Adrenal gland (tissue), 12 donors: ENCODE data around the gene PLCH2. TPM values are rescaled to one million over a fixed set of nuclear protein-coding genes. Genes with fewer than 3 reads are reported as not detected.

Experiments
- DNase-seq, 7 donors: peaks; one replicate each; pipeline ENCODE4 v3.0.0-alpha.2; 2019 to 2020
- H3K27ac ChIP-seq, 5 donors: fragments of 200-600 bp; sonication (generic) in 4 of 5; 1 replicate in 3 of 5; 2 replicates in 2 of 5; pipeline versions ENCODE4 v1.5.1 to v1.8.0; 2016 to 2020; ENCODE audit warnings: mild to moderate bottlenecking in 1 of 5
- H3K27me3 ChIP-seq: fragments of 200-600 bp; 2 replicates; pipeline ENCODE4 v1.8.0; 2021
- H3K36me3 ChIP-seq, 2 donors: fragments of 200-600 bp; replicated peaks in 1 of 2; 1 replicate in 1 of 2; 2 replicates in 1 of 2; pipeline versions ENCODE4 v1.5.1 to v1.8.0; 2018 to 2022
- H3K4me1 ChIP-seq, 2 donors: fragments of 200-600 bp; replicated peaks in 1 of 2; 1 replicate in 1 of 2; 2 replicates in 1 of 2; pipeline versions ENCODE4 v1.5.1 to v1.8.0; 2018 to 2021
- H3K4me3 ChIP-seq, 4 donors: fragments of 200-600 bp; sonication (generic) in 3 of 4; one replicate each; pipeline ENCODE4 v1.5.1; 2016 to 2018
- H3K9me3 ChIP-seq, 3 donors: fragments of 200-600 bp; sonication (generic) in 1 of 3; replicated peaks in 1 of 3; 1 replicate in 2 of 3; 2 replicates in 1 of 3; pipeline versions ENCODE4 v1.5.1 to v1.8.0; 2016 to 2021
- POLR2A ChIP-seq, 2 donors: fragments of 450-650 bp; IDR thresholded peaks; one replicate each; pipeline ENCODE4 v1.6.1; 2017; ENCODE audit warnings: antibody characterized with exemption in 2 of 2, mild to moderate bottlenecking in 2 of 2, moderate library complexity in 1 of 2
- WGBS, 4 donors: extraction: QIAGEN DNeasy Blood & Tissue Kit in 2 of 4; methylation state at CpG; one replicate each; pipeline versions ENCODE4 v1.1.5 to v1.1.7; 2013 to 2017; 5-methylcytosine and 5-hydroxymethylcytosine counted together
- intact Hi-C, 2 donors: fragments of 100-400 bp; cut with DNase I; formaldehyde crosslinking; loops; one replicate each; pipeline versions ENCODE4 v1.14.1 to v1.15.0; 2022 to 2023
- polyA plus RNA-seq, 3 donors: library from polyadenylated mRNA; stranded (reverse); fragments of 200-250 nt in 2 of 3; fragments of 350-450 nt in 1 of 3; fragmentation: Illumina TruSeq in 1 of 3; extraction: RNeasy Lipid Tissue Mini Kit (QIAGEN cat#74804) in 1 of 3; gene quantifications; one replicate each; pipeline ENCODE4 v1.2.3, GENCODE V29; 2013 to 2014
- total RNA-seq, 9 donors: library from RNA; depleted of rRNA in 4 of 9; stranded (reverse); fragments of >200 nt in 4 of 9; fragments of 120-200 nt in 1 of 9; fragmentation: NEBNext Ultra II Directional in 1 of 9; extraction: Animal tissue kit (Norgen Biotek cat#: 25700) in 1 of 9; gene quantifications; one replicate each; pipeline versions ENCODE4 v1.1.0 to v1.2.4, GENCODE V29; 2013 to 2023
- TF ChIP-seq, protein P1 (sequence below), 6 experiments: fragments of 450-650 bp in 4 of 6; fragments of 200-600 bp in 2 of 6; sonication (generic) in 1 of 6; IDR thresholded peaks; 1 replicate in 5 of 6; 2 replicates in 1 of 6; pipeline versions ENCODE4 v1.5.1 to v1.8.0; 2016 to 2021; ENCODE audit warnings: antibody characterized with exemption in 6 of 6, mild to moderate bottlenecking in 2 of 6, moderate library complexity in 1 of 6
- donor health status: healthy with polysubstance abuse.
- donor health status: Bipolar disorder and iron deficiency.
- donor health status: DM: yes; HTN: yes; CAD: no.
- donor health status: DM: no; HTN: no; CAD: no.
- donor health status: DM: no; HTN: no; CAD: no.
- donor health status: DM: yes; HTN: yes; CAD: no.

The PLCH2 gene
- total and polyA plus RNA-seq, 12 donors, result 0.22 to 66.3 (median 2.2) TPM; not detected in 1

GRCh38 chr1:2509589-2509988 is 33.5 kb downstream of the PLCH2 start:
- WGBS, 4 donors, result 90 to 94% (median 92%) methylated on average over 4 to 11 of the region's 11 CpGs

GRCh38 chr1:2510366-2511155 is 34.5 kb downstream of the PLCH2 start:
- Histone ChIP-seq H3K4me1 (no peaks in the 10 kb centered on the region), H3K9me3 (no peaks in the 10 kb centered on the region), H3K36me3 (peaks cover 0 to 75% of the 10 kb centered on the region in 2 donors), H3K27ac (no peak overlapping the region), H3K27me3 (no peaks in the 10 kb centered on the region), H3K4me3 (no peak overlapping the region)
- DNase-seq, result no peak
- intact Hi-C loops, result no loop called here
- TF ChIP-seq, protein P1, sequence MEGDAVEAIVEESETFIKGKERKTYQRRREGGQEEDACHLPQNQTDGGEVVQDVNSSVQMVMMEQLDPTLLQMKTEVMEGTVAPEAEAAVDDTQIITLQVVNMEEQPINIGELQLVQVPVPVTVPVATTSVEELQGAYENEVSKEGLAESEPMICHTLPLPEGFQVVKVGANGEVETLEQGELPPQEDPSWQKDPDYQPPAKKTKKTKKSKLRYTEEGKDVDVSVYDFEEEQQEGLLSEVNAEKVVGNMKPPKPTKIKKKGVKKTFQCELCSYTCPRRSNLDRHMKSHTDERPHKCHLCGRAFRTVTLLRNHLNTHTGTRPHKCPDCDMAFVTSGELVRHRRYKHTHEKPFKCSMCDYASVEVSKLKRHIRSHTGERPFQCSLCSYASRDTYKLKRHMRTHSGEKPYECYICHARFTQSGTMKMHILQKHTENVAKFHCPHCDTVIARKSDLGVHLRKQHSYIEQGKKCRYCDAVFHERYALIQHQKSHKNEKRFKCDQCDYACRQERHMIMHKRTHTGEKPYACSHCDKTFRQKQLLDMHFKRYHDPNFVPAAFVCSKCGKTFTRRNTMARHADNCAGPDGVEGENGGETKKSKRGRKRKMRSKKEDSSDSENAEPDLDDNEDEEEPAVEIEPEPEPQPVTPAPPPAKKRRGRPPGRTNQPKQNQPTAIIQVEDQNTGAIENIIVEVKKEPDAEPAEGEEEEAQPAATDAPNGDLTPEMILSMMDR (IDR thresholded peaks at IDR 0.05), result no peak
- no peak for TF ChIP-seq POLR2A (IDR thresholded peaks at IDR 0.05)
- 85 to 97% (median 92%) methylated on average over 11 to 27 of the region's 27 CpGs for WGBS, 4 donors

More at GRCh38 chr1:2509589-2509988, 33.5 kb downstream of the PLCH2 start:
- H3K4me3 ChIP-seq, result no peak overlapping the region
- TF ChIP-seq POLR2A (IDR thresholded peaks at IDR 0.05), result no peak
- TF ChIP-seq, protein P1 (IDR thresholded peaks at IDR 0.05), result no peak
- no peaks in the 10 kb centered on the region for H3K4me1 ChIP-seq
- no peaks in the 10 kb centered on the region for H3K9me3 ChIP-seq
- H3K27me3 ChIP-seq, result no peaks in the 10 kb centered on the region
- DNase-seq, result no peak
- intact Hi-C loops, result no loop called here
- H3K27ac ChIP-seq, result no peak overlapping the region
- H3K36me3 ChIP-seq, result peaks cover 0 to 65% of the 10 kb centered on the region in 2 donors

- no peak for TF ChIP-seq POLR2A (IDR thresholded peaks at IDR 0.05)
- TF ChIP-seq, protein P1 (IDR thresholded peaks at IDR 0.05), result no peak
- no peaks in the 10 kb centered on the region for H3K27me3 ChIP-seq
- intact Hi-C loops, result no loop called here
- 95 to 97% (median 95%) methylated on average over 14 to 31 of the region's 31 CpGs for WGBS, 4 donors
- no peak overlapping the region for H3K4me3 ChIP-seq
- no peaks in the 10 kb centered on the region for H3K9me3 ChIP-seq
- H3K27ac ChIP-seq, result no peak overlapping the region
- peaks cover 0 to 94% of the 10 kb centered on the region in 2 donors for H3K36me3 ChIP-seq
- no peaks in the 10 kb centered on the region for H3K4me1 ChIP-seq
- DNase-seq, result no peak
Observed at GRCh38 chr1:2512862-2513421, 36.9 kb downstream of the PLCH2 start.

DNA sequence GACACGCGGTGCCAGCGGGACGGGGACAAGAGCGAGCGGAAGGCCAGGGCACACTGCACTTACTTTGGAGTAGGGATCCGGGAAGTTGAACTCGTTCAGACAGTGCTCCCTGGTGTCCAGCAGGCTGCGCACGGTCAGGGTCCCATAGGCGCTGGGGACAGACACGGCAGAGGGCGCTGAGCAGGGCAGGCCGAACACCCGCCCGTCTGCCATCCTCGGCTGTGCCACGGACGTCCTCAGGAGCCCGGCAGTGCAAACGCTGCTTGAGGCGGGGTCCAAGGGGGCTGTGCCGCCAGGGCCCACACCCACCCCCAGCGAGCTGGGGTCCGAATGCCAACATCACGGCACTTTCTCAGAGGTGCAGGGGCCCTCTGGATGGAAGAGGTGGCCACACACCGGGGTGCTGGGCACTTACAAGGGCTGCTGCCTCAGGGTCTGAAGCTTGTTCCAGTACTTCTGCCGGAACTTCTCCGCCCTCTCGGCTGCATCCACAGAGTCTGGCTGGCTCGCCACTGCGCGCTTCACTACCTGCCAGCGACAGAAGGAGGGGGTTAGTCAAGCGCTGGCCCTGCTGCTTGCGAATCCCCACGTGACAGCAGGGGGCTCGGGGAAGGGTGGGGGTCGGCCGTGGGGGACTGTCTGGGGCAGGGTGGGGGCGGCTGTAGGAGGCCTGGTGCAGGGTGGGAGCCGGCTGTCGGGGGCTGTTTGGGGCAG is 38.0 kb downstream of the PLCH2 start:
- TF ChIP-seq POLR2A (IDR thresholded peaks at IDR 0.05), result no peak
- TF ChIP-seq, protein P1 (IDR thresholded peaks at IDR 0.05), result no peak
- H3K9me3 ChIP-seq, result no peaks in the 10 kb centered on the region
- H3K4me1 ChIP-seq, result no peaks in the 10 kb centered on the region
- no peak for DNase-seq
- WGBS, 4 donors, result 92 to 100% (median 94%) methylated on average over 6 to 43 of the region's 43 CpGs
- peaks cover 0 to 94% of the 10 kb centered on the region in 2 donors for H3K36me3 ChIP-seq
- intact Hi-C loops, result no loop called here
- H3K27me3 ChIP-seq, result no peaks in the 10 kb centered on the region
- no peak overlapping the region for H3K27ac ChIP-seq
- no peak overlapping the region for H3K4me3 ChIP-seq
